HL-60 (cell line): Measurements from ENCODE around the gene SYNGR1.

Experiments used
- DNase-seq, 2 experiments: peaks; one replicate each; pipeline ENCODE4 v3.0.0-alpha.2; 2010 to 2020; ENCODE audit warnings: low read depth in 1 of 2, low spot score in 1 of 2
- H3K27ac ChIP-seq: fragments of 250-450 bp; sonication (Bioruptor Pico); replicated peaks from 2 replicates; pipeline ENCODE4 v1.5.1; 2020; ENCODE audit warnings: mild to moderate bottlenecking, moderate library complexity
- H3K27me3 ChIP-seq: fragments of 250-450 bp; sonication (Bioruptor Pico); 2 replicates; pipeline ENCODE4 v1.5.1; 2021; ENCODE audit warnings: mild to moderate bottlenecking, moderate library complexity; ENCODE audit not compliant: insufficient read depth, poor library complexity, severe bottlenecking
- H3K4me3 ChIP-seq: replicated peaks from 2 replicates; pipeline ENCODE4 v1.5.1; 2011; ENCODE audit warnings: mild to moderate bottlenecking, control low read depth, low read length; ENCODE audit not compliant: insufficient read depth
- CTCF ChIP-seq: IDR thresholded peaks from one replicate; pipeline ENCODE4 v1.5.1; 2011; ENCODE audit warnings: low read length, control low read depth, inconsistent platforms; ENCODE audit not compliant: insufficient read depth
- GABPA ChIP-seq: IDR thresholded peaks from 2 replicates; pipeline ENCODE4 v1.6.1; 2012; ENCODE audit warnings: low read depth
- POLR2AphosphoS5 ChIP-seq: IDR thresholded peaks from 2 replicates; pipeline ENCODE4 v1.6.1; 2012; ENCODE audit warnings: low read depth
- REST ChIP-seq: IDR thresholded peaks from 2 replicates; pipeline ENCODE4 v1.6.1; 2012; ENCODE audit warnings: low read depth; ENCODE audit not compliant: insufficient replicate concordance
- SPI1 ChIP-seq: IDR thresholded peaks from 2 replicates; pipeline ENCODE4 v1.6.1; 2012; ENCODE audit warnings: low read depth, mild to moderate bottlenecking, borderline replicate concordance

SYNGR1 gene

GRCh38 chr22:39423976-39424375 is 74.2 kb downstream of the SYNGR1 start:
- H3K4me3 ChIP-seq = no peak overlapping the region
- H3K27me3 ChIP-seq = no peaks in the 10 kb centered on the region
- no peak for DNase-seq
- TF ChIP-seq CTCF = no peak
- TF ChIP-seq GABPA = no peak
- no peak overlapping the region for H3K27ac ChIP-seq

- TF ChIP-seq GABPA = no peak
- TF ChIP-seq REST = no peak
- TF ChIP-seq POLR2AphosphoS5 = no peak
- TF ChIP-seq SPI1 = no peak
- no peak for TF ChIP-seq CTCF
- H3K4me3 ChIP-seq = no peak overlapping the region
- DNase-seq = no peak
- no peaks in the 10 kb centered on the region for H3K27me3 ChIP-seq
- H3K27ac ChIP-seq = no peak overlapping the region
Measured at GRCh38 chr22:39426380-39427043, 76.7 kb downstream of the SYNGR1 start.

GRCh38 chr22:39427751-39428596 is 78.2 kb downstream of the SYNGR1 start:
- H3K27ac ChIP-seq = no peak overlapping the region
- no peak for DNase-seq

More at GRCh38 chr22:39427751-39428596, 78.2 kb downstream of the SYNGR1 start:
- TF ChIP-seq REST (no peak), SPI1 (no peak), GABPA (no peak)
- Histone ChIP-seq H3K4me3 (no peak overlapping the region), H3K27me3 (no peaks in the 10 kb centered on the region)
